ENCODE data around the gene ITPR3. TPM values are rescaled to one million over a fixed set of nuclear protein-coding genes. Genes with fewer than 3 reads are reported as not detected.

ITPR3 gene
- polyA plus RNA-seq, 1 donor (not counting 4 experiments of a cell fraction or from before 2014, with no cell fraction given) = 43.3 TPM

DNA sequence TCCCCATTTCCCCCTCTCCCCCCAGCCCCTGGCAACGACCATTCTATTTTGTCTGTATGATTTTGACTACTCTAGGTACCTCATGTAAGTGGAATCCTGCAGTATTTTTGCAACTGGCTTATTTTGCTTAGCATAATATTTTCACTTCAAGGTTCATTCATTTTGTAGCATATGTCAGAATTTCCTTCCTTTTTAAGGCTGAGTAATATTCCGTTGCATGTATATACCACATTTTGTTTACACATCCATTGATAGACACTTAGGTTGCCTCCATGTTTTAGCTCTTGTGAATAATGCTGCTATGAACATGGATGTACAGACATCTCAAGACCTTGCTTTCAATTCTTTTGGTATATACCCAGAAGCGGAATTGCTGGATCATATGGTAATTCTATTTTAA lies 91.8 kb downstream of the ITPR3 start:
- Histone ChIP-seq H3K36me3 (ENCODE audit: control insufficient read depth in 2 of 2, extremely low read depth in 1 of 2, insufficient read depth in 2 of 2, low read length in 2 of 2) (peaks cover 9 to 29% of the 10 kb centered on the region in 2 experiments), H3K9ac (ENCODE audit: control insufficient read depth, extremely low read depth, insufficient read depth, low read length) (no peak overlapping the region), H3K4me3 (ENCODE audit: control insufficient read depth in 2 of 3, extremely low read depth in 1 of 3, insufficient read depth in 2 of 3, low read depth in 1 of 3, low read length in 3 of 3) (no peak overlapping the region), H3K27me3 (ENCODE audit: control insufficient read depth, extremely low read depth, insufficient read depth, low read length) (no peaks in the 10 kb centered on the region), H3K4me1 (ENCODE audit: control insufficient read depth, extremely low read depth, insufficient read depth, low read length) (peaks cover 42% of the 10 kb centered on the region), H3K9me3 (ENCODE audit: control insufficient read depth, low read depth, low read length) (no peaks in the 10 kb centered on the region), H4K20me1 (ENCODE audit: control insufficient read depth, extremely low read depth, insufficient read depth, low read length) (no peaks in the 10 kb centered on the region), H3K9me1 (ENCODE audit: control insufficient read depth, extremely low read depth, insufficient read depth, low read length) (peaks cover 2% of the 10 kb centered on the region), H3K4me2 (ENCODE audit: control insufficient read depth, extremely low read depth, insufficient read depth, low read depth, low read length) (no peak overlapping the region), H3K79me2 (ENCODE audit: control insufficient read depth, insufficient read depth, low read length) (peaks cover 16% of the 10 kb centered on the region), H3K27ac (ENCODE audit: control insufficient read depth, insufficient read depth, low read length) (no peak overlapping the region), H2AFZ (ENCODE audit: control insufficient read depth, low read length) (no peak overlapping the region)
- TF ChIP-seq CTCF (optimal IDR thresholded peaks at IDR 0.05 in 1 of 3, IDR thresholded peaks at IDR 0.05 in 1 of 3, conservative IDR thresholded peaks at IDR 0.05 in 1 of 3; ENCODE audit: extremely low read depth in 1 of 3, insufficient read depth in 2 of 3, low read length in 3 of 3) (no peak), EZH2 (IDR thresholded peaks at IDR 0.05; ENCODE audit: low read length) (no peak)
- dilution Hi-C loops (cut with MboI; ENCODE audit: extremely low pct_ligation_motif_present, low sequenced_read_pairs) = no loop called here
- no peak for DNase-seq (ENCODE audit: low read depth, low spot score)
- no peak for FAIRE-seq

- DNase-seq (ENCODE audit: low read depth, low spot score) = no peak
- Histone ChIP-seq H3K4me1 (ENCODE audit: control insufficient read depth, extremely low read depth, insufficient read depth, low read length) (peaks cover 51% of the 10 kb centered on the region), H3K27me3 (ENCODE audit: control insufficient read depth, extremely low read depth, insufficient read depth, low read length) (no peaks in the 10 kb centered on the region), H2AFZ (ENCODE audit: control insufficient read depth, low read length) (no peak overlapping the region), H3K4me2 (ENCODE audit: control insufficient read depth, extremely low read depth, insufficient read depth, low read depth, low read length) (no peak overlapping the region), H3K9me3 (ENCODE audit: control insufficient read depth, low read depth, low read length) (no peaks in the 10 kb centered on the region), H3K27ac (ENCODE audit: control insufficient read depth, insufficient read depth, low read length) (no peak overlapping the region), H3K9me1 (ENCODE audit: control insufficient read depth, extremely low read depth, insufficient read depth, low read length) (peaks cover 2% of the 10 kb centered on the region), H4K20me1 (ENCODE audit: control insufficient read depth, extremely low read depth, insufficient read depth, low read length) (no peaks in the 10 kb centered on the region), H3K36me3 (ENCODE audit: control insufficient read depth in 2 of 2, extremely low read depth in 1 of 2, insufficient read depth in 2 of 2, low read length in 2 of 2) (peaks cover 3 to 22% of the 10 kb centered on the region in 2 experiments), H3K4me3 (ENCODE audit: control insufficient read depth in 2 of 3, extremely low read depth in 1 of 3, insufficient read depth in 2 of 3, low read depth in 1 of 3, low read length in 3 of 3) (no peak overlapping the region), H3K79me2 (ENCODE audit: control insufficient read depth, insufficient read depth, low read length) (peaks cover 16% of the 10 kb centered on the region), H3K9ac (ENCODE audit: control insufficient read depth, extremely low read depth, insufficient read depth, low read length) (no peak overlapping the region)
- dilution Hi-C loops (cut with MboI; ENCODE audit: extremely low pct_ligation_motif_present, low sequenced_read_pairs) = no loop called here
- no peak for FAIRE-seq
- TF ChIP-seq EZH2 (IDR thresholded peaks at IDR 0.05; ENCODE audit: low read length) (no peak), CTCF (optimal IDR thresholded peaks at IDR 0.05 in 1 of 3, IDR thresholded peaks at IDR 0.05 in 1 of 3, conservative IDR thresholded peaks at IDR 0.05 in 1 of 3; ENCODE audit: extremely low read depth in 1 of 3, insufficient read depth in 2 of 3, low read length in 3 of 3) (no peak)
These were observed 92.7 kb downstream of the ITPR3 start for GRCh38 chr6:33713786-33714185.

Data from keratinocyte (primary cell).